ENCODE results near the gene TBC1D9.

Gene TBC1D9

DNA sequence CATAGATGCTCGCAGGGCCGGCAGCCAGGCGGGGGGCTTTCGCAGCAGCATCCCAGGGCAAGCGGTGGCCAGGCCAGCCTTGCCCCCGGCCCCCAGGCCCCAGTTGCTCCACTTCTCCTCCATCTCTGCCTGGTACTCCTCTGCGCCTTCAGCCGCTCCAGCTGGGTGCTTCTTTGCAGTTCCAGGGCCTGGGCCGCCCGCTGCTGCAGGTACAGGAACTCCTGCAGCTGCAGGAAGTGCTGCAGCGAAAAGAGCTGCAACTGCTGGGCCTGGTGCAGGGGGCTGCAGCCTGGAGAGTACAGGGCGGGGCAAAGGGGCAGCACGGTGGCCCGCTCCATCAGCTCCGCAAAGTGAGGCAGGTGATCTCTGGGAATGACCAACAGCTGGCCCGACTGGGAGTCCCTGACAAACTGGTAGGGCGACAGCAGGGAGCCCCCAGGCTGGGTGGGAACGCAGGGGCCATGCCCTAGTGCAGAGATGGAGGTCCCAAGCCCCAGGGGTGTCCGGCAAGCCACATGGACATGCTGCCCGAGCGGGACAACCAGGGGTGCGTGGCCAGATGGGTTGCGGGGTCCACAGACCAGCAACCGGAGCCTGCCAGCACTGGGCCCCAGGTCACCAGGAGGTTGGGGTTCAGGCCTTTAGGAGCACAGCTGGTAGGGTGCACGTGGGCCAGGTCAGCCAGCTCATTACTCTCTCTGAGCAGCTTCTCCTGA, 111.6 kb downstream of the TBC1D9 start:
- no peak for DNase-seq

DNA sequence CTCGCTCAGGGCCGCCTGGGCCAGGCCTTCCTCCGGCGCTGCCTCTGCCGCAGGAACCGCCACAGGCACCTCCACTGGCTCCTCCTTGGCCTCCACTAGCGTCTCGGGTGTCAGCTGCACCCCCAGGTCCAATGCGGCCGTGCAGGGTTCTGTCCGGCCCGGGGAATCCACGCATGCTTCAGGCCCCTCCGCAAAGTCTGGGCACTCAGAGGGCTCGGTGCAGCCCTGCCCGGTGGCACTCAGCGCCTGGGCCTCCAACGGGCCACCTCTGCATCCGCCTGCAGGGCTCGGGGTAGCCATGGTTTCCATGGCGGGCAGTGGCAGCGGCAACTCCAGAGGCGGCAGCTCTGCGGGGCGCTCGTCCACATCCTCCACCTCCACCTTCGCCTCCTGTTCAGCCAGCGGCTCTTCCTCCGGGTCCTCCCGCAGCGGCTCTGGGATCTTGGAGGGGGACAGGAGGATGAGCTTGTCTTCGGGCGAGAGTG, 112.6 kb downstream of the TBC1D9 start:
- DNase-seq: no peak

DNA sequence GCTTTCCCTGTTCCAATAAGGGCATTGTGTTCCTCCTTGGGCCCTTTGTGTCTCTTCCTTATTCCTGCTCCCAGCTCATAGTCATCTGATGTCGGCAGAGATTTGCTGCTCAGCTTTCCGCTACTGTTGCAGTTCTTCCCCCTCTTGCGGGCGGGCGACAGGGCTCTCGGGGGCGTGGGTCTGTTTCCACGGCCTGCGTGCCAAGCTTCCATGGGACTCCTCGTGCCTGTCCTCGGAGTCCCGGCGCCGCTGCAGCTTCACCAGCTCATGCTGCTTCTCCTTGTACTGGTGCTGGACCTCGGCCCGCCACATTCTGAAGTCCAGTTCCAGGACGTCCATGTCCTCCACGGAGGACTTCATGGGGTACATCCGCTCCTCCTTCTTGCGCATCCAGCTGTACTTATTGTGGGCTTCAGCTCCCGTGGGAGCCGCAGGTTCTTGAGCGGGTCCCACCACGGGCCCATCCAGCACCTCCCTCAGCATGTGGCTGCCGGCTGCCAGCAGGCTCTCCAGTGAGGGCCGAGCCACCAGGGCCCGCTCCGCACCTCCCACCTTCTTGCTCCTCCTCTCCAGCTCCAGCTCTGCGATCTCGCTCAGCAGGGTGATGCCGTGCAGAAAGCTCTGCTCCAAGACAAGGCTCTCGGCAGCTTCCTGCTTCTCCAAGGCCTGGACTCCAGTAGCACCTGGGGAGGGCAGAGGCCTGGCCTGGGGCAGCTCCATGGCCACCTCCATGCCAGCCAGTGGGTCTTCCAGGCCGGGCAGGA, 113.3 kb downstream of the TBC1D9 start:
- DNase-seq: no peak

DNA sequence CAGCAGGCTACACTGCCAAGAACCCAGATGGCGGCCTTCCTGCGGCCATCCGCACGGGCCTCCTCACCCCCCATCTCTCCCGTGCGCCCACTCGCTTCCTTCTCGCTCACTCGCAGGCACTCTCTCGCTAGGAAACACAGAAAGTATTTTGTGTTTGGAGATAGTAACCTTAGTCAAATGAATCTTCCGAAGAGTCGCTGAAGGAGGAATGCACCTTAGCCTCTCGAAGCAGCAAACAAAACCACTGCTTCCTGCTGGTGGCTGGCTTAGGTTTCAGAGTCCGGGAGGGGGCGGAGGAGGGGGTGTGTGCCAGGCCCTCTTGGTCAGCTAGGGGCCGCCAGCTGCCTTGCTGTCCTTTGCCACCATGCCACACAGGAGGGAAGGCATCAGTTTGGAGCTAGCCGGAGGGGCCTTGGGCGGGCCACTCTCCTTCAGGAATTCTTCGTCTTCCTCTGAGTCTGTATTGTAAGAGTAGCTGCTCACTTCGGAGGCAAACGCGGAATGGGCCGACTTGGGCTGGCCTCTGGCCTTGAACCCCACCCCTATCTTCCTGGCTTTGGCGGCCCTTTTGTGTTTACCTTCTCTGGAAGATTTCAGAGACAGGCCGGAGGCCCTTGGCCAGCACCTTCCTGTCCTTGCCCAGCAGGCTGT, 114.3 kb downstream of the TBC1D9 start:
- DNase-seq: no peak

DNA sequence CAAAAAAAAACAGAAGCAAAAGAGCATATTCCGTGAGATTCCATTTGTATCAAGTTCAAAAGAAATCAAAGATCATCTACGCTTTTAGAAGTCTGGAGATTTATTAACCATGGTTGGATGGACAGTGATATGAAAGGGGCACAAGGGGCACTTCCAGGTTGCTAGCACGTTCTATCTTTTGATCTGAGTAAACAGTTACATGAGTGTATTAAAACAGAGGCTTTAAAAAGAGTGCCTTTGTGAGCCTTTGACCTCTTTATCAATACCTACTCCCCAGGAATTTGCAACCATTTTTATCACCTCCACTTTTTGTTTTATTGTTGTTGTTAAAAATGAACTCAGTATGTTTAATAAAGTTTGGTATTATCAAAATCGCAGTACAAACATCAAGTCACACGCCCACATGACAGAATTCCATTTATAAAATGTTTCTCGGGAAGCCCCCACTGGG, 115.1 kb downstream of the TBC1D9 start:
- no peak for DNase-seq

DNA sequence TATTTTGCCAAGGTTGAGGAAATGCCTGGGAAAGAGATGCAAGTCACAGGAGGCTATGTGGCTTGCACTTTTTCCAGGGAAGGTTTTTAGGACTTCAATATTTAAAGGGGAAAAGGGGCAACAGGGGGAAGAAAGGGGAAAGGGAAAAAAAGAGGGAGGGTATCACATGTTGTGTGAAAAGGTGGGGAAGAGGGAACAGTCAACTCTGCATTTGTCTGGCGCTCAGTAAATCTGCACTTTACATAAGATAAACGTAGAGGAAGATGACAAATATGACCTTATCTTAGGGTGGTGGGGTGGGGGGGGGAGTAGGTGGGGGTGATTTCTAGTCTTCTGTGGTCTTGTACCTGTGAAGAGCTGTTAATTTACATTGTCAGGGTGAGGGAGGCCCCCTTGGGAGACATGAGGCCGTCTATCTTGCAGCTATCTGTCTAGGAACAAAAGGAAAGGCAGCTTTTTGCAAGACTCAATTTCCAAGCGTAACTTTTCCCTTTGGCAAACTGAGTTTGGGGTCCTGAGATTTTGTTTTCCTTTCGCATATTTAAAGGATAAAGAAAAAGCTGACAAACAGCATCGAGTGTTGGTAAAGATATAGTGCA, 115.9 kb downstream of the TBC1D9 start:
- no peak for DNase-seq

DNA sequence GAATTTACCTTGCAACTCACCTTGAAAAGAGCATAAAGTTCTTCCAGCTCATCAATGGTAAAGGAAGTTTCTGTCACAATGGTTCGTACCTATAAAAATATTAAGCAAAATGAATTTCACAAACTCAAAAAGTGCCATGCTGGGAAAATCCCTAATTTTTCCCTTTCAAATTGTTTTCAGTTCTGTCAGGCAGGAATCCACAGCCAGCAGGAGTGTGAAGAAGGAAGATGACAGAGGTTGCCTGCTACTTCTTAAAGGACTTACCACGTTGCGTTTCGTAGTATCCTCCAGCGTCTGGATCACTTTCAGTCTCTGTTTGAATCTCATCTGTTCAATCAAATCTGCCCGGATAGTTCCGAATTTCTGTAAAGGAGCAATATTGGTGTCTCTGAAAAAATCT, 117.1 kb downstream of the TBC1D9 start:
- no peak for DNase-seq

DNA sequence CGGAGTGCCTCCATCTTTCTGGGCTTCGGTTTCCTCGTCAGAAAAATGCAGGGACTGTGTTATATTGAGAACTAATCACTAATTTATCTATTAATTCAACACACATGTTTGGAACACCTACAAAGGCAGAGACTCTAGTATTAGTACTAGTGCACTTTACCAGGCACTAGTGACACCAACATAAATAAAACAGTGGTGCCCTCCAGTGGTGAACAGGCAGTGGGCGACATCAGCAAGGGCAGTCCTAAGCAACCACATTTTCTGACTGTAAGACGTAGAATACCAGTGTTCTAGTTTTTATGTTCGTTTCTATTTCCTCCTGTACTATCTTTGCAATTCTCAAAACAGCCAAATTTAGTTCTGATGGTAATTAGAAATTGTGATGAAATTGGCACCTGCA, 118.3 kb downstream of the TBC1D9 start:
- no peak for DNase-seq

DNA sequence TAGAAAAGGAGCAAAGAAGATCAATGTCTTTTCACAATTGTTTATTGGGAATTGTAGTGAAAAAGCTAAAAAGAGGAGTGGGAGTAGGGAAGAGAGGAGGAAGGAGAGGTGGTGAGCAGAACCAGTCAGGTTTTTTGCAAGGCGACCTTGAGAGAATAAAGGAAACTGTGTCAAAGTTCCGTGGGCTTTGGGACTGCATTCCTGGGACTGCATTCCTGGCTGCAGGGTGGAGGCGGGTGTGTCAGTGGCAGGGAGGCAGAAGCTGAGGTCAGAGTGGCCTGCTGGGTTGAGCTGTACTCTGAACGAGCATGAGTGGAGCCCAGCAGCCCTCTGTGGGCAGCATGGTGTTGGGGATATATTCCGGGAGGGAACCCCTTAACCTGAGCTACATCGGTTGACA, 120.6 kb downstream of the TBC1D9 start:
- DNase-seq: no peak

DNA sequence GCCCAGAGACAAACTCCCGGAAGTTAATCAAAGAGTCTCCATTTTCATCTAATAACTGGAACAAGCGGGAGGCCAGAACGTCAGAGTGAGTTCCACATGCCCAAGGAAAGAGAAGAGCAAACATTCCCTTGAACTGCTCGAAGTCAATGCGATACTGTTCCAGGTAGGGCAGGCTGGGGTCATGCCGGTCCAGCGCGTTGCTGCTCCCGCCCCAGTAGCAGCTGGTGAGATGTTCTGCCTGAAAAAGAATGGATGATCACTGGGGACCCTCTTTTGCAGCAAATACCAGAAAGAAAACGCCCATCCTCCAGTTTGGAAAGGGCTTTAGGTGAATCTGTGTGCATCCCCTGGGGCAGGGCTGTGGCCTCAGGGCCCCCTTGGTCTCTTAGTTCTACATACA, 122.2 kb downstream of the TBC1D9 start:
- no peak for DNase-seq

DNA sequence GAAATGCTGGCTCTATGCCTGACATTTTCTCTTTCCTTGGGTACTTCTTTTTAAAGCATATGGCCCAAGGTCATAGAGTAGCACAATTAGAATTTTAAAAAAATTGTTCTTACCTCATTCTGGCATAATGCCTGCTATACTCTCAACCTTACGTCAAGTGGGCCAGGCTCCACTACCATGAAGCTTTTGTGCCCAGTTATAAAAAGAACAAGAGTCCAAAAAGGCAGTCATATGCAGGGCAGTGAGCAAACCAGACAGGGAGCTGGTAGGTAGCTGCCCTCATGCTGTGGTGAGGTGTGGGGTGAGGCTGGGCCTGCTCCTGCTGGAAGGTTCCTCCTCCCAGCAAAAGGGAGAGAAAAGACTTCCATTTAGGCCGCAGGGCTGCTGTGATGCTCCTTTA, 123.1 kb downstream of the TBC1D9 start:
- no peak for DNase-seq

DNA sequence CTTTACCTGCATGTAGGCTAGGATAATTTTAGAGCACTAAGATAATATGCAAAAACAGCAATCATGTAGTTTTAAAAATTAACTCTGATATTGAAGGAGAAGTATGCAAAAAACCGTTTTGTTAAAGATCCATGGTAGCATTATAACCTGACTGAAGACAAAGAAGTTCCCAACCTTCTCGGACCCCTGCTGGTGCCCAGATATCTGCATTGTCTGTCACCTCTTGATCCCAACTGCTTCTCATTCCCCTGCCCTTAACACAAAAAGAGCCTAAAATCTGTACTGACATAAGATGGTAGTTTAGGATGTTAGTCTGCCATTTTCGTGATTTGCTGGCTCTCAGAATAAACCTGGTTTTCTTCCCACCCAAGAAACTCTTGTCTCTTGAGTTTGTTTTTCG, 125.9 kb downstream of the TBC1D9 start:
- DNase-seq: no peak

DNA sequence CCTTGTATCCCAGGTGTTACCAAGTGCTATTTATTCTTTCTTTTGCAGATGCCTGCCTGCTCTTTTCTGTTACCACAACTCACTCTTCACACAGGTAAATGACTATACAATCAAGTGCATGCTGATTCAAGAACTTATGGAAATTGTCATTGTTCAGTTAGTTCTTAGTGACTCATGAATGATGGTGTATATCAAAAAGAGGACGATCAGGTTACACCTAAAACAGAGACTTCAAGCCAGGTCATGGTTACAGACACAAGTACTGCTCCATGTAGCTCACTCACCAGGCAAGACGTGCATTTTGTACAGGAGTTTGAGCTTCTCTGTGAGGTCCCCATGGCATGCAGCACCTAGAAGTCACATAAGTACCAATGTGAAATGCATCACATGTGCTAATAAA, 128.2 kb downstream of the TBC1D9 start:
- no peak for DNase-seq

DNA sequence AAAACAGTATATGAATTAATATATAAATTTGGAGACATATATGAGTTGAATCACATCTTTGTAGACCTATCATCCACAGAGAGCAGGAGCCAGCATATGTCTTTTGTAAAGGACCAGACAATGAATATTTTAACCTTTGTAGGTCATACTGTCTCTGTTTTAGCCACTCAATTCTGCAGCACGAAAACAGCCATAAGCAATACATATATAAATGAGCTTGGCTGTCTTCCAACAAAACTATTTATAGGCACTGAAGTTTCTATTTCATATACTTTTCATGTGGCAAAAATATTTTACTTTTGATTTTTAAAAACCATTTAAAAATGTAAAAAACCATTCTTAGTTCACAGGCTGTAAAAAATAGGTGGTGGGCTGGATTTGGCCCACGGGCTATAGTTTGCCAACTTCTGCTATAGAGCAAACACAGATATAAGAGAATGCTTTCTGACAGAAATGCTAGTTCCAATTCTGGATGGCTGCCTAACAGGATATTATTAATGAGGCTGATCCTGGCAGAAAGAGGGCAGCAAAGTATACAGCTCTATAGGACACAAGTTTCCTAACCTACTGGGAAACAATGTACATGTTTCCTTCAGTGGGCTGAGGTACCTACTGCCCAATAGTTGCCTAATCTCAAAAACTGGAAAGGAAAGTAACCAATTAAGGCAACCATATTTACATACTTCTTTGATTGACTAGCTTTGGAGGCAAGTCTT, 129.4 kb downstream of the TBC1D9 start:
- DNase-seq: no peak

DNA sequence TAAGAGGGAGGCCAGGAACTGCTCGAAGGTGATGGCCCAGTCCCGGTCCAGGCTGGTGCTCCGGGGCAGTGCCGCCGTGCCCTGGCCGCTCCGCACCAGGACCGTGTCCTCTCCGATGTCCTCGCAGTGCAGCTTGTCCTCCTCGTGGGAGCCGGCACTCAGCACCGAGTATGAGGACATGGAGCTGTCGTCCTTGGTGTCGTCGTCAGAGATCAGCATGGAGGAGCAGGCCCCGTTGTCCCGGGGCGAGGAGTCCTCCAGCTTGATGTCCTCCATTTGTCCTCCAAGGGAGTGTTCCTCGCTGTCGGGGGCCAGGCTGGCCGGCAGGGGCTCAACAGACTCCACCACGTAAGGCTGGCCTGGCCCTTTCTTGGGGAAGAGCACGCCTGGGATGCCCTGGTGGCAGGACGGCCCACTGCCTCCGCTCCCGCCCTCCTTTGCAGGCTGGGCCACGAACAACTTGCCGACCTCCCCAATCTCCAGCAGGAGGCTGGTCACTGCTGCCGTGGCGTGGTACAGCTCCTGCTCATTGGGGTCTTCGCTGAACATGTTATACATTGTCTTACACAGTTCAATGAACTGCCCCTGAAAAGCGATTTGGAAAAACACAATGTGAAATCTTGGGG, 133.7 kb downstream of the TBC1D9 start:
- DNase-seq: no peak

DNA sequence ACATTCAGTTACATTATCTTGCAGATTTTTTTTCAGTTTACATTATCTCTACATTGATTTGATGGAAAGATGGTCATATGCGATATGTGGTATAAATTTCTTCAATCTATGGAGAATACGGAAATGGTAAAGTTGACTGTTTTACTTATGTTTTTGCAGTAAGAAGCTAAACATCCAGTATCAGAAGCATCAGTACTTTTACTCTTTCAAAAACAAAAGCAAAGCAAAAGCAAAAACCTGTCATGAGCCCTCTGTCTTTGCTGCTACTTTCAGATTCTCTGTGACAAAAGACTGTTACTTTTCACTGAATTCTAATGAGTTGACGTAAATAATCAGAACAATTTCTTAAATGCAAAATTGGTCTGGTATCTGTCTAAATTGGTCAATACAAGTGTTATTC, 135.0 kb downstream of the TBC1D9 start:
- no peak for DNase-seq

DNA sequence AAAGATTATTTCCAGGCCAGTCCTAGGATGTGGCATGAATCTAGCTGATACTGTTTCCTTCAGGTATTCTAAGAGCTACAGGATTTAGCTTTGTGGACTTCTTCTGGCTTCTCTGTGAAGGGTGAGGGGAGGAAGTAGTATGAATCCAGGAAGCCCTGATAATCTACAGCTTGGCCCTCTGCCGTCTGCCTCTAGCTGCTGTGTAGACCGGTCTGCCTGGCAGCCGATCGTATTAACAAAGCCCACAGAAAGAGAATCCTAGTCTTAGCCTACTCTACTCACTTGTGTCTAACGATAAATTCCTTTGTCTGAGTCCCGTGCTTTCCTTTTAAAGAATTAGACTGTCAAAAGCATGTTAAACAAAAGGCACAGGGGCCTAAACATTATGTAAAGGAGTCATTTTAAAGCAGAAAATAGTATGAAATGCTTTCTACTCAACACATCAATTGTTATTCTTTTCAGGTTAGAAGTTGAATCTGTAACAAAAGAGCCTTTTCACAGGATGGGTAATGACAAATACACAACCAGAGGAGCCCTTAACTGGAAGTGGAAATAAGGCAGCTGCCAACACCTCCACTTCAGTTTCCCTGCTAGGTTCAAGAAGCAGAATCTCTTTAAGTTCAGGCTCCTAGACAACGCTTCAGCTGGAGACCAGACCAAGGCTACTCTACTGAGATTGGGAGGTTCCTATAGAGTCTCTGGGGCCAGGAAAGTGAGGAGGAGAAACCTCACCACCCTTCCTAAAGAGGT, 138.5 kb downstream of the TBC1D9 start:
- DNase-seq: no peak

DNA sequence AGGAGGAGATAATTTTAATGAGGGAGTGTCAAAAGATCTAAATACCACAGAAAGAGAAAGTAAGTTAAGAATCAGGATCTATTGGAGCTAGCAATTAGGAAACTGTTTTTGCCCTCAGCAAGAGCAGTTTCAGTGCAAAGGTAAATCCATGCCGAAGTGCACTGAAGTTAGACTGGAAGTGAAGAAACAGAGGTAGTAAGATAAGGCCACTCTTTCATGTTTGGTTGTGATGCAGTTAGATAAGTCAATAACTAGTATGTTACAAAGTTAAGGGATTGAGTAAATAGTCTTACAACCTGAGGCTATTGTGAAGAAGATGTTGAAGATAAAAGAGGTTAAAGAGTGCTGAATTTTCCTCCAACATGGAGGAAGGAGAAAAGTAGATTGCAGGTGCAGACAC, 140.7 kb downstream of the TBC1D9 start:
- no peak for DNase-seq

DNA sequence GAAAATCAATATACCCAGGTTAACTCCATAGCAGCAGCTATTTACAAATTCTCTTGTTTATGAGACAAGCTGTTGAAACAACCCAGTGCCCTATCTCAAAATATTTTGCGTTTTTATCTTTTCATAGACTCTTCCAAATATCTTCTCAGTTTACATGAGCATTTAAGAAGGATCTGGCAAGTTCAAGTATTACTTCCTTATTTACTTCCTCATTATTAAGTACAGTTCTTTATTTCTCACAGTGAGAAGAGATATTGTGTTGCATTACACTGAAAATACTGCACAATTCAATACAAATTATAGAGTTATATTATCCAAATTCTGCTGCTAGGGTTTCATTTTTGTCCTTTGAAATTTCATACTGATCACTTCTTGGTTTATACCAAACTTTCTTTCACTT, 143.8 kb downstream of the TBC1D9 start:
- no peak for DNase-seq

DNA sequence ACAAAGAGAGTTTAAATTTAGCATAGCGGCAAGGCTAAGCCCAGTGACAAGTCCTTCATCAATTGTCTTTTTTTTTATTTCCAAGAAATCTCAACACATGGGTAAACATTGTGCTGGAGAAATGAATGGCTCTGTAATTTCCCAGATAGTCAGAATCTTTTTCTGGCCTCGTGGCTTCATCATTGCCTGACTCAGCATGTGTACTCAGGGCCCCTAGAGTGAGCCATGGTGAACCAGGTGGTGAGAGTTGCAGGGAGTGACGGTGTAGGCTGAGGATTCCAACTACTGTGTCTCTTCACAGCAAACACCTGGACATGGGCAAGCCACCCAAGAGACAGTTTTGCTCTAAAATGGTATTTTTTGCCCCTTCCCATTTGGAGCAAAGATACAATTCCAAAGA, 144.3 kb downstream of the TBC1D9 start:
- no peak for DNase-seq

Data from hippocampal formation (tissue), 2 donors.